ENCODE data around the gene OR10H2. TPM values are rescaled to one million over a fixed set of nuclear protein-coding genes. Genes with fewer than 3 reads are reported as not detected.

Gene OR10H2
- total RNA-seq, 2 donors from 2014 or later = not detected

GRCh38 chr19:15776264-15776663 is 48.4 kb downstream of the OR10H2 start:
- no peaks in the 10 kb centered on the region for H3K27me3 Mint-ChIP-seq (ENCODE audit: insufficient read depth)
- H3K9me3 Mint-ChIP-seq = peaks cover 84% of the 10 kb centered on the region
- WGBS, 2 experiments (ENCODE audit: insufficient coverage in 1 of 2, insufficient read length in 1 of 2) = 72 to 82% methylated on average over 4 of the region's 4 CpGs
- H3K36me3 ChIP-seq (ENCODE audit: control insufficient read depth, insufficient read depth, low read length) = no peaks in the 10 kb centered on the region
- no peaks in the 10 kb centered on the region for H3K4me1 Mint-ChIP-seq
- H3K9ac ChIP-seq (ENCODE audit: extremely low read depth, low read length, poor library complexity, severe bottlenecking) = no peak overlapping the region
- no peaks in the 10 kb centered on the region for H3K27me3 ChIP-seq (ENCODE audit: control insufficient read depth, insufficient read depth, low read length, poor library complexity, severe bottlenecking)
- H3K4me1 ChIP-seq (ENCODE audit: control insufficient read depth, insufficient read depth, low read length) = no peaks in the 10 kb centered on the region
- H3K4me3 ChIP-seq (ENCODE audit: low read length) = no peak overlapping the region
- no peaks in the 10 kb centered on the region for H3K36me3 Mint-ChIP-seq (ENCODE audit: low read depth)
- H3K9me3 ChIP-seq (ENCODE audit: control insufficient read depth, low read length) = peaks cover 57% of the 10 kb centered on the region
- no peak for DNase-seq
- no peak overlapping the region for H3K27ac Mint-ChIP-seq
- TF ChIP-seq CTCF (conservative IDR thresholded peaks at IDR 0.05) = no peak
- no peak overlapping the region for H3K4me3 Mint-ChIP-seq
- no peak overlapping the region for H3K27ac ChIP-seq (ENCODE audit: low read depth, low read length)

DNA sequence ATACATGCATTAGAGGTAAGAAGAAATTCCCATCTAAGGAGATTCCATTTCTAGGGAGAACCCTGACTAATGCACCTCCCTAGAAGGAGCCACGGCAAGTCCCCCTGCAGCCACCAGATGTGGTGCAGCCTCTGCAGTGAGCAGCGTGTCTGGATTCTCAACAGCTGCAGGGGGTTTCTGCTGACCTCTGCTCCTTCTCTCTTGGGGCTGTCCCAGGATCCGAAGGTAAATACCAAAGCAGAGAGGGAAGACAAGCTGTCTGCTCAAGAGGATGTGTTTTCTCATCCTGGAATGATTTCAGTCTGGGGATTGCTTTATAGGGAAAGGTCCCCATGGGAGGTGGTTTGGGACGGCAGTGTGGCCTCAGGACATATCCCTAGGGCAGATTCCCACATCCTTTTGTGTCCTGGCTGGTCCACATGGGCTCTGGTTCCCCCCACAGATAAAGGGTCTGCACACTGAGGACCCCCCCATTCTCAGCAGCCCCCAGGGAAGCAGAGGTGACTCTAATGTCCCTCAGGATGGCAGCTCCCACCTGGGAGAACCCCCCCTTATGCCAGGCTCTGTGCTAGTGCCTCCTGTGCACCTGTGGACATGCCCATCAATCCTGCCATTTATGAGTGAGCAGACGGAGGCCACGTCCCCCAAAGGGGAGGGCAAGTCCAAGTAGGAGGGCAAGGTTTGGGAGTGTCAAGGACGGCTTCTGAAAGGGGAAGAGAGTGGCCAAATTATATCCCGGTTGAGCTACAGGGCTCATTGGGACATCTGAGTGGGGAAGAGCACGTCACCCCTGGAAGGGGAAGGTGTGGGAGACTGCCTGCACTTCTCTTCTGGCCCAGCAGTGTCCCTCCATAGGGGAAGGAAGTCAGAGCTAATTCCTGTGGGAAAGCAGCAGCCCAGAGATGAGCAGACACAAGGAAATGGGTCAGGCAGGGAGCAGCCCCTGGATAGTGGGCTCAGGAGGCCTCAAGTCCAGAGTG is 49.5 kb downstream of the OR10H2 start:
- 66 to 76% methylated on average over 5 to 9 of the region's 9 CpGs for WGBS, 2 experiments (ENCODE audit: insufficient coverage in 1 of 2, insufficient read length in 1 of 2)
- no peaks in the 10 kb centered on the region for H3K4me1 Mint-ChIP-seq
- H3K4me3 ChIP-seq (ENCODE audit: low read length) = no peak overlapping the region
- H3K9me3 ChIP-seq (ENCODE audit: control insufficient read depth, low read length) = peaks cover 62% of the 10 kb centered on the region
- no peak for DNase-seq
- no peaks in the 10 kb centered on the region for H3K4me1 ChIP-seq (ENCODE audit: control insufficient read depth, insufficient read depth, low read length)
- H3K36me3 Mint-ChIP-seq (ENCODE audit: low read depth) = no peaks in the 10 kb centered on the region
- no peak for TF ChIP-seq CTCF (conservative IDR thresholded peaks at IDR 0.05)
- no peak overlapping the region for H3K27ac ChIP-seq (ENCODE audit: low read depth, low read length)
- H3K4me3 Mint-ChIP-seq = no peak overlapping the region
- no peaks in the 10 kb centered on the region for H3K36me3 ChIP-seq (ENCODE audit: control insufficient read depth, insufficient read depth, low read length)
- no peaks in the 10 kb centered on the region for H3K27me3 ChIP-seq (ENCODE audit: control insufficient read depth, insufficient read depth, low read length, poor library complexity, severe bottlenecking)
- peaks cover 84% of the 10 kb centered on the region for H3K9me3 Mint-ChIP-seq
- no peaks in the 10 kb centered on the region for H3K27me3 Mint-ChIP-seq (ENCODE audit: insufficient read depth)
- no peak overlapping the region for H3K9ac ChIP-seq (ENCODE audit: extremely low read depth, low read length, poor library complexity, severe bottlenecking)
- H3K27ac Mint-ChIP-seq = no peak overlapping the region

Other genes with a start within 250 kb of the OR10H2 start
- not detected for gene PGLYRP2, start 248.5 kb upstream of the OR10H2 start, total RNA-seq
- not detected for gene CYP4F22, start 219.5 kb upstream of the OR10H2 start, total RNA-seq
- not detected for gene CYP4F8, start 112.8 kb upstream of the OR10H2 start, total RNA-seq
- gene CYP4F3, start 87.1 kb upstream of the OR10H2 start, total RNA-seq = not detected
- gene CYP4F12, start 54.9 kb upstream of the OR10H2 start, total RNA-seq = not detected
- gene OR10H3, start 10.0 kb downstream of the OR10H2 start, total RNA-seq = not detected
- gene OR10H5, start 59.6 kb downstream of the OR10H2 start, total RNA-seq = not detected
- gene OR10H1, start 87.6 kb downstream of the OR10H2 start, total RNA-seq = under 1 TPM in 1 of 2 donors, not detected in 1; 0.09 TPM
- gene CYP4F2, start 170.1 kb downstream of the OR10H2 start, total RNA-seq = not detected
- gene CYP4F11, start 206.5 kb downstream of the OR10H2 start, total RNA-seq = not detected
- gene OR10H4, start 221.0 kb downstream of the OR10H2 start, total RNA-seq = not detected